Erythroblast (primary cell): ENCODE measurements around the gene HOXD11.

Source experiments
- GATA1 ChIP-seq: IDR thresholded peaks from 2 replicates; pipeline ENCODE4 v1.6.1; 2011; ENCODE audit warnings: low read depth, mild to moderate bottlenecking, control low read depth, low read length, moderate library complexity
- POLR2A ChIP-seq: IDR thresholded peaks from 2 replicates; pipeline ENCODE4 v1.6.1; 2011; ENCODE audit warnings: mild to moderate bottlenecking, low read length

- TF ChIP-seq POLR2A (no peak), GATA1 (no peak)
Measured at GRCh38 chr2:176131848-176132158, 24.7 kb downstream of the HOXD11 start.
